Activated T-helper 9 cell treated with anti-CD3 and anti-CD28 coated beads, Interleukin-2, amount 50 U/mL, for 16 hours (primary cell): ENCODE results near the gene KANK4.

Experiments used
- DNase-seq: peaks from one replicate; pipeline ENCODE4 v3.0.0-alpha.2; 2020; ENCODE audit warnings: low read depth

The KANK4 gene

GRCh38 chr1:62207187-62207586, 112.0 kb downstream of the KANK4 start:
- DNase-seq, result no peak

GRCh38 chr1:62198781-62199125, 120.5 kb downstream of the KANK4 start:
- DNase-seq, result no peak

- no peak for DNase-seq
Observed at GRCh38 chr1:62198069-62198780, 121.0 kb downstream of the KANK4 start.

DNA sequence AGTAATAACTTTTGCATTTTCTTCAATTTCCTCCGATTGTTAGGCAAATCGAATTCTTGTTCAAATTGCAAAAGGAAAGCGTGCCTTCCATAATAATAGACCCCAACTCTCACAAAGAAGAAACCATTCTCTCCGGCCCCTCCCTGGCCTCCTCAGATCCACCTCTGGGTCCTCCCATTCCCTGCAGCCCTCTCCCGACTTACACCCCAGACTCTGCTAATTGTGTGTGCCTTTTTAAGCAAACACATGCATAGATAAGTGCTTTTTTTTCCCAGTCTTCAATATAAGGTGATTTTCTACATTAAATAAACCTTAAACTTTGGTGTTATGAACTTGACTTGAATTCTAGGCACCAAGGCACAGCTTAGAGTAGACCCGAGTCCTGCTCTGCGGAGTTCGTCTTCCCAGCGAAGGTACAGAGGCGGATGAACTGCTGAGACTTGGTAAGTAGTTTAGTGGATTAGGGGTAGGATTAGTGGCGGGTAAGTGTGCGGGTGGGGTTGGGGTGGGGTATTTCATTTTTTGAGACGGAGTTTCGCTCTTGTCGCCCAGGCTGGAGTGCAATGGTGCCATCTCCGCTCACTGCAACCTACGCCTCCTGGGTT, 123.0 kb downstream of the KANK4 start:
- no peak for DNase-seq

GRCh38 chr1:62194651-62195544, 124.3 kb downstream of the KANK4 start, which contains the start of gene L1TD1:
L1TD1 (plus strand) TSS chr1:62194849; CDS start chr1:62206629, 11,780 bp downstream.
- DNase-seq, result no peak

- DNase-seq, result no peak
Observed at GRCh38 chr1:62188111-62188510, 131.1 kb downstream of the KANK4 start.

DNA sequence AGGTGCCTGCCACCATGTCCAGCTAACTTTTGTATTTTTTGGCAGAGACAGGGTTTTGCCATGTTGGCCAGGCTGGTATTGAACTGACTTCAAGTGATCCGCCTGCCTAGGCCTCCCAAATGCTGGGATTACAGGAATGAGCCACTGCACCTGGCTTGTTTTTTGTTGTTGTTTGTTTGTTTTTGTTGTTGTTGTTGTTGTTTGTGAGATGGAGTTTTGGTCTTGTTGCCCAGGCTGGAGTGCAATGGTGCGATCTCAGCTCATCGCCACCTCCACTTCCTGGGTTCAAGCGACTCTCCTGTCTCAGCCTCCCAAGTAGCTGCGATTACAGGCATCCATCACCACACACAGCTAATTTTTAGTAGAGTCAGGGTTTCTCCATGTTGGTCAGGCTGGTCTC, 131.7 kb downstream of the KANK4 start:
- DNase-seq, result no peak
